ENCODE data around the gene L1CAM. TPM values are rescaled to one million over a fixed set of nuclear protein-coding genes. Genes with fewer than 3 reads are reported as not detected.

The L1CAM gene
- total RNA-seq, 2 experiments from 2014 or later = not detected

GRCh38 chrX:153921070-153921469, 35.1 kb upstream of the L1CAM start:
- Histone ChIP-seq H3K79me2 (ENCODE audit: insufficient read depth, low read depth, low read length) (peaks cover 26% of the 10 kb centered on the region; the same call in 1 of the 2 replicates), H3K9me2 (ENCODE audit: insufficient read depth, low read length) (no peaks in the 10 kb centered on the region), H3K4me2 (ENCODE audit: low read length) (no peak overlapping the region), H3K36me3 (ENCODE audit: insufficient read depth, low read length) (peaks cover 23% of the 10 kb centered on the region), H3K27ac (ENCODE audit: low read depth, low read length, poor library complexity, severe bottlenecking) (no peak overlapping the region), H3K9me3 (ENCODE audit: low read length) (no peaks in the 10 kb centered on the region), H4K20me1 (ENCODE audit: insufficient read depth, low read length) (no peaks in the 10 kb centered on the region), H3K4me3 (ENCODE audit: low read depth, low read length, poor library complexity, severe bottlenecking) (no peak overlapping the region), H2AFZ (ENCODE audit: low read length) (no peak overlapping the region), H3K4me1 (ENCODE audit: insufficient read depth, low read length, poor library complexity, severe bottlenecking) (peaks cover 28% of the 10 kb centered on the region)
- intact Hi-C loops (cut with micrococcal nuclease; ENCODE audit: unreplicated experiment) = loop anchor here (10.0 kb wide), 1 partner anchor 454 kb away; the partner anchor contains the start of genes EMD and FLNA
- TF ChIP-seq, protein P1, sequence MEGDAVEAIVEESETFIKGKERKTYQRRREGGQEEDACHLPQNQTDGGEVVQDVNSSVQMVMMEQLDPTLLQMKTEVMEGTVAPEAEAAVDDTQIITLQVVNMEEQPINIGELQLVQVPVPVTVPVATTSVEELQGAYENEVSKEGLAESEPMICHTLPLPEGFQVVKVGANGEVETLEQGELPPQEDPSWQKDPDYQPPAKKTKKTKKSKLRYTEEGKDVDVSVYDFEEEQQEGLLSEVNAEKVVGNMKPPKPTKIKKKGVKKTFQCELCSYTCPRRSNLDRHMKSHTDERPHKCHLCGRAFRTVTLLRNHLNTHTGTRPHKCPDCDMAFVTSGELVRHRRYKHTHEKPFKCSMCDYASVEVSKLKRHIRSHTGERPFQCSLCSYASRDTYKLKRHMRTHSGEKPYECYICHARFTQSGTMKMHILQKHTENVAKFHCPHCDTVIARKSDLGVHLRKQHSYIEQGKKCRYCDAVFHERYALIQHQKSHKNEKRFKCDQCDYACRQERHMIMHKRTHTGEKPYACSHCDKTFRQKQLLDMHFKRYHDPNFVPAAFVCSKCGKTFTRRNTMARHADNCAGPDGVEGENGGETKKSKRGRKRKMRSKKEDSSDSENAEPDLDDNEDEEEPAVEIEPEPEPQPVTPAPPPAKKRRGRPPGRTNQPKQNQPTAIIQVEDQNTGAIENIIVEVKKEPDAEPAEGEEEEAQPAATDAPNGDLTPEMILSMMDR (conservative IDR thresholded peaks at IDR 0.05; ENCODE audit: low read length) = no peak
- no peak for TF ChIP-seq EZH2phosphoT487 (IDR thresholded peaks at IDR 0.05; ENCODE audit: borderline replicate concordance, low read depth, low read length)
- no TSS peak for BruUV-seq (replicated peaks)
- ChIA-PET CTCF (ENCODE audit: unreplicated experiment) (no interaction called here), POLR2A (no interaction called here)
- DNase-seq (ENCODE audit: low spot score) = no peak

GRCh38 chrX:153920546-153920945, 34.6 kb upstream of the L1CAM start:
- H3K27ac ChIP-seq (ENCODE audit: low read depth, low read length, poor library complexity, severe bottlenecking) = no peak overlapping the region
- no peak overlapping the region for H3K4me2 ChIP-seq (ENCODE audit: low read length)
- no peaks in the 10 kb centered on the region for H3K9me3 ChIP-seq (ENCODE audit: low read length)
- H3K4me1 ChIP-seq (ENCODE audit: insufficient read depth, low read length, poor library complexity, severe bottlenecking) = peaks cover 25% of the 10 kb centered on the region
- peaks cover 20% of the 10 kb centered on the region for H3K36me3 ChIP-seq (ENCODE audit: insufficient read depth, low read length)
- no peak for DNase-seq (ENCODE audit: low spot score)
- ChIA-PET CTCF (ENCODE audit: unreplicated experiment) (no interaction called here), POLR2A (no interaction called here)
- no peaks in the 10 kb centered on the region for H3K9me2 ChIP-seq (ENCODE audit: insufficient read depth, low read length)
- intact Hi-C loops (cut with micrococcal nuclease; ENCODE audit: unreplicated experiment) = loop anchor here (10.0 kb wide), 1 partner anchor 454 kb away; the partner anchor contains the start of genes EMD and FLNA
- no peaks in the 10 kb centered on the region for H4K20me1 ChIP-seq (ENCODE audit: insufficient read depth, low read length)
- BruUV-seq (replicated peaks) = no TSS peak
- TF ChIP-seq, protein P1 (conservative IDR thresholded peaks at IDR 0.05; ENCODE audit: low read length) = no peak
- H2AFZ ChIP-seq (ENCODE audit: low read length) = no peak overlapping the region
- H3K79me2 ChIP-seq (ENCODE audit: insufficient read depth, low read depth, low read length) = peaks cover 24% of the 10 kb centered on the region; the same call in 1 of the 2 replicates
- no peak overlapping the region for H3K4me3 ChIP-seq (ENCODE audit: low read depth, low read length, poor library complexity, severe bottlenecking)

DNA sequence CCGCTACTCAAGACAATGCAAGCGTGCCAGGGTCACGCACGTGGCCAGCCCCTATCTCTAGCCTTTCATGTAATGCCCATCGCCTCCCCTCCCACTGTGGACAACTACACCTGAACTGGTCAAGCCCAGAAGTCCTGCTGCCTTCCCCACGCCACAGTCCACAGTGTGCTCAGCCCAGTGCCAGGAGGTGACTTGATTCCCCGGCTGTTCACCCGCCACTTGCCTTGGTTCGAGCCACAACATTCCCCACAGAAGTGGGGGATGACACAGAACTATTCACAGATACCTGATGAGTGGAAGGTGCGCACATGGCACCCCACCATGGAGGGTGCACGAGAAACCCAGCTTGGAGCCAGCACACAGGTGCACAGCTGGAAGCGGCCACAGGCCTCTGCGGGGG, 33.3 kb upstream of the L1CAM start:
- no peak for TF ChIP-seq EZH2phosphoT487 (IDR thresholded peaks at IDR 0.05; ENCODE audit: borderline replicate concordance, low read depth, low read length)
- TF ChIP-seq, protein P1 (conservative IDR thresholded peaks at IDR 0.05; ENCODE audit: low read length) = no peak
- Histone ChIP-seq H3K4me2 (ENCODE audit: low read length) (no peak overlapping the region), H3K79me2 (ENCODE audit: insufficient read depth, low read depth, low read length) (peaks cover 12% of the 10 kb centered on the region; the same call in 1 of the 2 replicates), H2AFZ (ENCODE audit: low read length) (no peak overlapping the region), H3K9me2 (ENCODE audit: insufficient read depth, low read length) (no peaks in the 10 kb centered on the region), H3K27ac (ENCODE audit: low read depth, low read length, poor library complexity, severe bottlenecking) (no peak overlapping the region), H3K36me3 (ENCODE audit: insufficient read depth, low read length) (peaks cover 18% of the 10 kb centered on the region), H3K9me3 (ENCODE audit: low read length) (no peaks in the 10 kb centered on the region), H3K4me3 (ENCODE audit: low read depth, low read length, poor library complexity, severe bottlenecking) (no peak overlapping the region), H4K20me1 (ENCODE audit: insufficient read depth, low read length) (no peaks in the 10 kb centered on the region), H3K4me1 (ENCODE audit: insufficient read depth, low read length, poor library complexity, severe bottlenecking) (peaks cover 13% of the 10 kb centered on the region)
- POLR2A ChIA-PET = no interaction called here
- DNase-seq (ENCODE audit: low spot score) = no peak
- no TSS peak for BruUV-seq (replicated peaks)
- CTCF ChIA-PET (ENCODE audit: unreplicated experiment) = no interaction called here
- intact Hi-C loops (cut with micrococcal nuclease; ENCODE audit: unreplicated experiment) = no loop called here
